ENCODE data around the gene EFCAB6.

The EFCAB6 gene

GRCh38 chr22:43493297-43493696, 318.8 kb downstream of the EFCAB6 start:
- POLR2A ChIA-PET, result no interaction called here
- DNase-seq (ENCODE audit: low read depth, low spot score), result no peak
- CTCF ChIA-PET, result no interaction called here
- TF ChIP-seq CTCF (IDR thresholded peaks at IDR 0.05; ENCODE audit: insufficient read depth, low read length, missing control alignments), result no peak
- no peak overlapping the region for H3K4me3 ChIP-seq (ENCODE audit: low read depth, low read length)

- ChIA-PET POLR2A (no interaction called here), CTCF (no interaction called here)
- no peak overlapping the region for H3K4me3 ChIP-seq (ENCODE audit: low read depth, low read length)
- DNase-seq (ENCODE audit: low read depth, low spot score), result no peak
- TF ChIP-seq CTCF (IDR thresholded peaks at IDR 0.05; ENCODE audit: insufficient read depth, low read length, missing control alignments), result no peak
Measured at GRCh38 chr22:43491737-43492136, 320.4 kb downstream of the EFCAB6 start.

GRCh38 chr22:43491177-43491576, 320.9 kb downstream of the EFCAB6 start:
- CTCF ChIA-PET, result no interaction called here
- DNase-seq (ENCODE audit: low read depth, low spot score), result no peak
- no peak for TF ChIP-seq CTCF (IDR thresholded peaks at IDR 0.05; ENCODE audit: insufficient read depth, low read length, missing control alignments)
- no peak overlapping the region for H3K4me3 ChIP-seq (ENCODE audit: low read depth, low read length)
- POLR2A ChIA-PET, result no interaction called here

- H3K4me3 ChIP-seq (ENCODE audit: low read depth, low read length), result no peak overlapping the region
- ChIA-PET POLR2A (no interaction called here), CTCF (no interaction called here)
- DNase-seq (ENCODE audit: low read depth, low spot score), result no peak
- TF ChIP-seq CTCF (IDR thresholded peaks at IDR 0.05; ENCODE audit: insufficient read depth, low read length, missing control alignments), result no peak
Measured at GRCh38 chr22:43490311-43490710, 321.8 kb downstream of the EFCAB6 start.

- no peak overlapping the region for H3K4me3 ChIP-seq (ENCODE audit: low read depth, low read length)
- no peak for TF ChIP-seq CTCF (IDR thresholded peaks at IDR 0.05; ENCODE audit: insufficient read depth, low read length, missing control alignments)
- ChIA-PET CTCF (no interaction called here), POLR2A (no interaction called here)
- no peak for DNase-seq (ENCODE audit: low read depth, low spot score)
Measured at GRCh38 chr22:43488937-43489336, 323.2 kb downstream of the EFCAB6 start.

GRCh38 chr22:43488031-43488866, 323.9 kb downstream of the EFCAB6 start:
- DNase-seq (ENCODE audit: low read depth, low spot score), result no peak
- no peak overlapping the region for H3K4me3 ChIP-seq (ENCODE audit: low read depth, low read length)
- TF ChIP-seq CTCF (IDR thresholded peaks at IDR 0.05; ENCODE audit: insufficient read depth, low read length, missing control alignments), result no peak
- ChIA-PET CTCF (no interaction called here), POLR2A (no interaction called here)

Measured in AG04449 (cell line).